GM12878 (cell line): ENCODE data around the gene DYNLT2. TPM values are rescaled to one million over a fixed set of nuclear protein-coding genes. Genes with fewer than 3 reads are reported as not detected.

Source experiments
- ATAC-seq: fragments of 200-7000 bp; cut with Tn5 transposase; 3 replicates; pipeline ENCODE4 v1.9.1; 2020; ENCODE audit warnings: mild to moderate bottlenecking, moderate library complexity
- BruUV-seq: library from RNA; stranded (reverse); fragments of 400-500 nt; replicated peaks from 2 replicates; lab custom pipeline; 2021; lab: Mats Ljungman, UMichigan
- CTCF ChIA-PET: fragments of 300-600 bp; sonication (Branson Sonifier 250); formaldehyde crosslinking; extraction: SDS; loops from one replicate; lab custom pipeline; 2021; ENCODE audit warnings: inconsistent platforms; lab: Yijun Ruan, JAX
- POLR2A ChIA-PET: fragments of 350-600 bp; formaldehyde crosslinking; extraction: SDS; loops from one replicate; lab custom pipeline; 2021; ENCODE audit warnings: inconsistent platforms; lab: Charles Lee
- RAD21 ChIA-PET: fragments of 300-600 bp; sonication (Branson Sonifier 250); formaldehyde crosslinking; loops from one replicate; lab custom pipeline; 2023; ENCODE audit warnings: antibody characterized with exemption; ENCODE audit not compliant: unreplicated experiment; lab: Charles Lee
- SMC1A ChIA-PET: fragments of 300-600 bp; sonication (Branson Sonifier 250); formaldehyde crosslinking; loops from one replicate; lab custom pipeline; 2023; ENCODE audit not compliant: unreplicated experiment, uncharacterized antibody; lab: Charles Lee
- DNase-seq: peaks from one replicate; pipeline ENCODE4 v3.0.0-alpha.2; 2011; ENCODE audit warnings: low read depth, low spot score
- FAIRE-seq: peaks from 3 replicates; lab custom pipeline; 2011; peaks lifted over from hg19 to GRCh38; lab: Jason Lieb, UNC
- H2AFZ ChIP-seq: 2 replicates; pipeline ENCODE4 v1.6.0; 2011; ENCODE audit warnings: low read depth, low read length, control low read depth; ENCODE audit not compliant: control insufficient read depth
- H3K27ac ChIP-seq: 2 replicates; pipeline ENCODE4 v1.5.1; 2011; ENCODE audit warnings: control low read depth; ENCODE audit not compliant: control insufficient read depth, insufficient read depth
- H3K27me3 ChIP-seq, 2 experiments: replicated peaks in 1 of 2; 2 replicates each; pipeline versions ENCODE4 v1.6.0 to v1.6.1; 2011; ENCODE audit warnings: low read length in 1 of 2; ENCODE audit not compliant: control insufficient read depth in 2 of 2, insufficient read depth in 2 of 2
- H3K36me3 ChIP-seq, 2 experiments: 2 replicates each; pipeline ENCODE4 v1.5.1; 2011; ENCODE audit warnings: low read length in 1 of 2; ENCODE audit not compliant: control insufficient read depth in 2 of 2, insufficient read depth in 2 of 2
- H3K4me1 ChIP-seq: 2 replicates; pipeline ENCODE4 v1.6.1; 2011; ENCODE audit warnings: mild to moderate bottlenecking, low read length, moderate library complexity, mixed read lengths; ENCODE audit not compliant: control insufficient read depth, insufficient read depth
- H3K4me2 ChIP-seq: 2 replicates; pipeline ENCODE4 v1.6.0; 2011; ENCODE audit warnings: control low read depth; ENCODE audit not compliant: control insufficient read depth, insufficient read depth
- H3K4me3 ChIP-seq: fragments of 200-600 bp; sonication (generic); 2 replicates; pipeline ENCODE4 v1.5.1; 2016
- H3K79me2 ChIP-seq: 2 replicates; pipeline ENCODE4 v1.6.0; 2011; ENCODE audit warnings: low read length; ENCODE audit not compliant: control insufficient read depth, insufficient read depth
- H3K9ac ChIP-seq: 2 replicates; pipeline ENCODE4 v1.8.0; 2011; ENCODE audit warnings: low read length, control low read depth, mixed read lengths; ENCODE audit not compliant: control insufficient read depth, insufficient read depth
- H3K9me3 ChIP-seq: replicated peaks from 3 replicates; pipeline ENCODE4 v1.5.1; 2011; ENCODE audit warnings: mild to moderate bottlenecking, low read length; ENCODE audit not compliant: control insufficient read depth, insufficient read depth
- H4K20me1 ChIP-seq: 2 replicates; pipeline ENCODE4 v1.6.0; 2011; ENCODE audit not compliant: control insufficient read depth, insufficient read depth
- CEBPB ChIP-seq, 2 experiments: fragments of 150-350 bp in 1 of 2; IDR thresholded peaks; 2 replicates each; pipeline ENCODE4 v1.6.1; 2012 to 2014; ENCODE audit warnings: low read depth in 2 of 2, low read length in 2 of 2, borderline replicate concordance in 1 of 2, inconsistent platforms in 1 of 2
- E4F1 ChIP-seq: fragments of 450-650 bp; IDR thresholded peaks from 2 replicates; pipeline ENCODE4 v1.6.1; 2018; ENCODE audit warnings: borderline replicate concordance, mild to moderate bottlenecking; ENCODE audit not compliant: partially characterized antibody
- EED ChIP-seq: sonication (generic); IDR thresholded peaks from 2 replicates; pipeline ENCODE4 v1.6.1; 2016; ENCODE audit warnings: antibody characterized with exemption, low read depth
- FOXM1 ChIP-seq: IDR thresholded peaks from 2 replicates; pipeline ENCODE4 v1.6.1; 2012; ENCODE audit warnings: low read depth, mild to moderate bottlenecking, inconsistent platforms, low read length, moderate library complexity
- NR2C1 ChIP-seq: fragments of 450-650 bp; IDR thresholded peaks from 2 replicates; pipeline ENCODE4 v1.6.1; 2017; ENCODE audit warnings: antibody characterized with exemption, mild to moderate bottlenecking, moderate library complexity
- SP1 ChIP-seq: IDR thresholded peaks from one replicate; pipeline ENCODE4 v1.6.1; 2011; ENCODE audit warnings: low read depth, low read length
- SREBF1 ChIP-seq: IDR thresholded peaks from 2 replicates; pipeline ENCODE4 v1.6.1; 2012; ENCODE audit warnings: mild to moderate bottlenecking, low read length
- SRF ChIP-seq, 2 experiments: IDR thresholded peaks; 2 replicates each; pipeline ENCODE4 v1.6.1; 2011; ENCODE audit warnings: low read depth in 2 of 2, low read length in 2 of 2, mild to moderate bottlenecking in 1 of 2, moderate library complexity in 1 of 2
- SUPT20H ChIP-seq: IDR thresholded peaks from 2 replicates; pipeline ENCODE4 v1.6.1; 2011; ENCODE audit warnings: low read depth, mild to moderate bottlenecking, low read length, moderate library complexity, borderline replicate concordance; ENCODE audit not compliant: control insufficient read depth
- ZBTB4 ChIP-seq: fragments of 450-650 bp; formaldehyde crosslinking; IDR thresholded peaks from 2 replicates; pipeline ENCODE4 v1.4.0; 2022; ENCODE audit warnings: mild to moderate bottlenecking, moderate library complexity
- ZSCAN29 ChIP-seq: fragments of 450-650 bp; IDR thresholded peaks from 2 replicates; pipeline ENCODE4 v1.6.1; 2017; ENCODE audit warnings: mild to moderate bottlenecking, moderate library complexity
- WGBS: methylation state at CpG from one replicate; pipeline ENCODE4 v1.1.6; 2016; ENCODE audit warnings: low lambda C conversion rate; ENCODE audit not compliant: insufficient replicate concordance, insufficient coverage; ENCODE audit errors: missing lambda C conversion rate; 5-methylcytosine and 5-hydroxymethylcytosine counted together
- in situ Hi-C: fragments of 300-500 bp; cut with MboI; formaldehyde crosslinking; loops from 9 replicates; pipeline ENCODE4 v1.14.3; 2018; ENCODE audit warnings: mixed read lengths
- intact Hi-C: fragments of 100-400 bp; cut with micrococcal nuclease; formaldehyde crosslinking; loops from one replicate; pipeline ENCODE4 v1.14.2; 2022; ENCODE audit not compliant: unreplicated experiment
- polyA plus RNA-seq, 11 experiments: library from polyadenylated mRNA; depleted of rRNA in 4 of 11; unstranded in 6 of 11; stranded (reverse) in 5 of 11; fragments of >200 nt; fragmentation: Nextera tagmentation in 4 of 11; fragmentation: Illumina TruSeq in 1 of 11; extraction: Ambion mirVana in 4 of 11; extraction: Trizol in 1 of 11; gene quantifications; 1 replicate in 1 of 11; 2 replicates in 10 of 11; pipeline versions ENCODE4 v1.2.1 to v1.2.3, GENCODE V29; 2011 to 2016; ENCODE audit warnings: inconsistent platforms in 2 of 11, missing spikeins in 2 of 11, low read depth in 1 of 11
- total RNA-seq, 4 experiments: library from RNA; depleted of rRNA in 3 of 4; stranded (reverse); fragments of >200 nt in 3 of 4; fragmentation: Illumina TruSeq in 1 of 4; extraction: Trizol in 1 of 4; gene quantifications; 2 replicates each; pipeline versions ENCODE4 v1.2.1 to v1.2.3, GENCODE V29; 2013 to 2021
- TF ChIP-seq, protein P1 (sequence below): fragments of 450-650 bp; IDR thresholded peaks from 2 replicates; pipeline ENCODE4 v1.6.1; 2017; ENCODE audit warnings: borderline replicate concordance
- TF ChIP-seq, protein P2 (sequence below): fragments of 450-650 bp; IDR thresholded peaks from 2 replicates; pipeline ENCODE4 v1.6.1; 2017; ENCODE audit warnings: antibody characterized with exemption, mild to moderate bottlenecking, moderate library complexity

DYNLT2 gene
- total and polyA plus RNA-seq, 10 of the 15 experiments (the other 5 are each of a cell fraction or from before 2014, with no cell fraction given), result 2.2 to 5.9 (median 5.4) TPM

- FAIRE-seq, result no peak
- ChIA-PET CTCF (no interaction called here), POLR2A (no interaction called here), SMC1A (no interaction called here), RAD21 (no interaction called here)
- H3K27me3 ChIP-seq, result no peaks in the 10 kb centered on the region
- H3K4me2 ChIP-seq, result no peak overlapping the region
- H3K36me3 ChIP-seq, result peaks cover 1 to 3% of the 10 kb centered on the region in 2 experiments
- in situ Hi-C loops, result no loop called here
- WGBS, result 86% methylated on average over 23 of the region's 23 CpGs
- BruUV-seq, result no TSS peak
- ATAC-seq, result no peak
- no peak overlapping the region for H3K27ac ChIP-seq
- H3K79me2 ChIP-seq, result no peaks in the 10 kb centered on the region
- intact Hi-C loops, result no loop called here
- no peak overlapping the region for H3K4me3 ChIP-seq
- no peak for DNase-seq
- H3K9me3 ChIP-seq, result no peaks in the 10 kb centered on the region; the same call in 2 of the 3 replicates
- no peak overlapping the region for H2AFZ ChIP-seq
- H3K9ac ChIP-seq, result no peak overlapping the region
- no peaks in the 10 kb centered on the region for H4K20me1 ChIP-seq
- H3K4me1 ChIP-seq, result no peaks in the 10 kb centered on the region
- TF ChIP-seq SREBF1 (no peak), CEBPB (IDR thresholded peaks at IDR 0.05; ENCODE audit: borderline replicate concordance in 1 of 2, low read depth in 2 of 2, low read length in 2 of 2) (no peak), NR2C1 (no peak), ZBTB4 (CRISPR knock-in tag) (no peak), E4F1 (no peak), SRF (IDR thresholded peaks at IDR 0.05; ENCODE audit: low read depth in 2 of 2, low read length in 2 of 2) (no peak), SP1 (no peak), EED (no peak), SUPT20H (no peak), ZSCAN29 (no peak), FOXM1 (no peak)
- TF ChIP-seq, protein P1, sequence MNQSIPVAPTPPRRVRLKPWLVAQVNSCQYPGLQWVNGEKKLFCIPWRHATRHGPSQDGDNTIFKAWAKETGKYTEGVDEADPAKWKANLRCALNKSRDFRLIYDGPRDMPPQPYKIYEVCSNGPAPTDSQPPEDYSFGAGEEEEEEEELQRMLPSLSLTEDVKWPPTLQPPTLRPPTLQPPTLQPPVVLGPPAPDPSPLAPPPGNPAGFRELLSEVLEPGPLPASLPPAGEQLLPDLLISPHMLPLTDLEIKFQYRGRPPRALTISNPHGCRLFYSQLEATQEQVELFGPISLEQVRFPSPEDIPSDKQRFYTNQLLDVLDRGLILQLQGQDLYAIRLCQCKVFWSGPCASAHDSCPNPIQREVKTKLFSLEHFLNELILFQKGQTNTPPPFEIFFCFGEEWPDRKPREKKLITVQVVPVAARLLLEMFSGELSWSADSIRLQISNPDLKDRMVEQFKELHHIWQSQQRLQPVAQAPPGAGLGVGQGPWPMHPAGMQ, result no peak
- TF ChIP-seq, protein P2, sequence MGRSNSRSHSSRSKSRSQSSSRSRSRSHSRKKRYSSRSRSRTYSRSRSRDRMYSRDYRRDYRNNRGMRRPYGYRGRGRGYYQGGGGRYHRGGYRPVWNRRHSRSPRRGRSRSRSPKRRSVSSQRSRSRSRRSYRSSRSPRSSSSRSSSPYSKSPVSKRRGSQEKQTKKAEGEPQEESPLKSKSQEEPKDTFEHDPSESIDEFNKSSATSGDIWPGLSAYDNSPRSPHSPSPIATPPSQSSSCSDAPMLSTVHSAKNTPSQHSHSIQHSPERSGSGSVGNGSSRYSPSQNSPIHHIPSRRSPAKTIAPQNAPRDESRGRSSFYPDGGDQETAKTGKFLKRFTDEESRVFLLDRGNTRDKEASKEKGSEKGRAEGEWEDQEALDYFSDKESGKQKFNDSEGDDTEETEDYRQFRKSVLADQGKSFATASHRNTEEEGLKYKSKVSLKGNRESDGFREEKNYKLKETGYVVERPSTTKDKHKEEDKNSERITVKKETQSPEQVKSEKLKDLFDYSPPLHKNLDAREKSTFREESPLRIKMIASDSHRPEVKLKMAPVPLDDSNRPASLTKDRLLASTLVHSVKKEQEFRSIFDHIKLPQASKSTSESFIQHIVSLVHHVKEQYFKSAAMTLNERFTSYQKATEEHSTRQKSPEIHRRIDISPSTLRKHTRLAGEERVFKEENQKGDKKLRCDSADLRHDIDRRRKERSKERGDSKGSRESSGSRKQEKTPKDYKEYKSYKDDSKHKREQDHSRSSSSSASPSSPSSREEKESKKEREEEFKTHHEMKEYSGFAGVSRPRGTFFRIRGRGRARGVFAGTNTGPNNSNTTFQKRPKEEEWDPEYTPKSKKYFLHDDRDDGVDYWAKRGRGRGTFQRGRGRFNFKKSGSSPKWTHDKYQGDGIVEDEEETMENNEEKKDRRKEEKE, result no peak
Measured at GRCh38 chr6:169783971-169784820, 32.8 kb upstream of the DYNLT2 start.
